HEK293 (cell line): Measurements from ENCODE around the gene ULBP3.
A peak's percentile ranks its signal among the peaks of the same experiment; 100 is the strongest.

Experiments
- CTCF ChIA-PET: fragments of 350-600 bp; formaldehyde crosslinking; extraction: SDS; loops from one replicate; lab custom pipeline; 2021; ENCODE audit warnings: antibody characterized with exemption; lab: Yijun Ruan, JAX
- POLR2A ChIA-PET: fragments of 300-600 bp; formaldehyde crosslinking; extraction: SDS; loops from one replicate; lab custom pipeline; 2020; ENCODE audit warnings: antibody characterized with exemption, inconsistent platforms; lab: Yijun Ruan, JAX
- H3K27ac ChIP-seq: fragments of 200-500 bp; sonication (Bioruptor generic); 2 replicates; pipeline ENCODE4 v1.5.1; 2014; ENCODE audit warnings: low read depth, low read length, control low read depth, inconsistent platforms; ENCODE audit errors: extremely low read depth
- H3K36me3 ChIP-seq, 2 experiments: fragments of 200-500 bp in 1 of 2; sonication (Bioruptor generic) in 1 of 2; 1 replicate in 1 of 2; 2 replicates in 1 of 2; pipeline ENCODE4 v1.5.1; 2014 to 2017; ENCODE audit warnings: inconsistent platforms in 2 of 2, low read length in 2 of 2; ENCODE audit not compliant: control insufficient read depth in 2 of 2, insufficient read depth in 1 of 2
- H3K4me1 ChIP-seq: fragments of 200-500 bp; sonication (Bioruptor generic); 2 replicates; pipeline ENCODE4 v1.5.1; 2014; ENCODE audit warnings: mild to moderate bottlenecking, low read length, inconsistent platforms; ENCODE audit not compliant: control insufficient read depth, insufficient read depth
- H3K4me3 ChIP-seq: 2 replicates; pipeline ENCODE4 v1.5.1; 2011; ENCODE audit warnings: low read depth, mild to moderate bottlenecking, control low read depth, low read length, moderate library complexity
- H3K9me3 ChIP-seq: fragments of 200-500 bp; sonication (Bioruptor generic); 2 replicates; pipeline ENCODE4 v1.5.1; 2014; ENCODE audit warnings: low read depth, low read length, inconsistent platforms; ENCODE audit not compliant: control insufficient read depth, insufficient read depth
- BCL11A ChIP-seq: fragments of 450-650 bp; formaldehyde crosslinking; IDR thresholded peaks from 2 replicates; pipeline ENCODE4 v1.5.1; 2016; ENCODE audit warnings: low read depth, missing biosample characterization, missing genetic modification characterization
- GLIS2 ChIP-seq: fragments of 450-650 bp; formaldehyde crosslinking; IDR thresholded peaks from 2 replicates; pipeline ENCODE4 v1.5.1; 2016; ENCODE audit warnings: missing biosample characterization, missing genetic modification characterization
- KLF10 ChIP-seq: fragments of 450-650 bp; IDR thresholded peaks from 2 replicates; pipeline ENCODE4 v1.5.1; 2018; ENCODE audit warnings: missing biosample characterization, mild to moderate bottlenecking, missing genetic modification characterization
- OSR2 ChIP-seq: fragments of 450-650 bp; formaldehyde crosslinking; IDR thresholded peaks from 2 replicates; pipeline ENCODE4 v1.5.1; 2016; ENCODE audit warnings: missing biosample characterization, missing genetic modification characterization
- PRDM1 ChIP-seq: fragments of 450-650 bp; formaldehyde crosslinking; IDR thresholded peaks from 2 replicates; pipeline ENCODE4; 2016; ENCODE audit warnings: missing biosample characterization, missing genetic modification characterization
- ZBTB17 ChIP-seq: fragments of 450-650 bp; formaldehyde crosslinking; IDR thresholded peaks from 2 replicates; pipeline ENCODE4 v1.5.1; 2016; ENCODE audit warnings: missing biosample characterization, missing genetic modification characterization
- ZBTB21 ChIP-seq: fragments of 450-650 bp; formaldehyde crosslinking; IDR thresholded peaks from 2 replicates; pipeline ENCODE4 v1.5.1; 2017; ENCODE audit warnings: missing biosample characterization, missing genetic modification characterization
- ZBTB49 ChIP-seq: fragments of 450-650 bp; formaldehyde crosslinking; IDR thresholded peaks from 2 replicates; pipeline ENCODE4 v1.5.1; 2016; ENCODE audit warnings: missing biosample characterization, missing genetic modification characterization, low read depth
- ZFP3 ChIP-seq: fragments of 450-650 bp; formaldehyde crosslinking; IDR thresholded peaks from 2 replicates; pipeline ENCODE4 v1.5.1; 2016; ENCODE audit warnings: low read depth, missing biosample characterization, missing genetic modification characterization
- ZNF223 ChIP-seq: fragments of 450-650 bp; formaldehyde crosslinking; IDR thresholded peaks from 2 replicates; pipeline ENCODE4 v1.5.1; 2016; ENCODE audit warnings: missing biosample characterization, missing genetic modification characterization
- ZNF24 ChIP-seq: fragments of 450-650 bp; formaldehyde crosslinking; IDR thresholded peaks from 2 replicates; pipeline ENCODE4 v1.5.1; 2016; ENCODE audit warnings: missing biosample characterization, missing genetic modification characterization
- ZNF394 ChIP-seq: fragments of 450-650 bp; formaldehyde crosslinking; IDR thresholded peaks from 2 replicates; pipeline ENCODE4 v1.5.1; 2016; ENCODE audit warnings: missing biosample characterization, missing genetic modification characterization, mild to moderate bottlenecking, moderate library complexity, borderline replicate concordance
- ZNF558 ChIP-seq: fragments of 450-650 bp; formaldehyde crosslinking; IDR thresholded peaks from 2 replicates; pipeline ENCODE4 v1.5.1; 2016; ENCODE audit warnings: missing biosample characterization, missing genetic modification characterization
- ZNF571 ChIP-seq: fragments of 450-650 bp; formaldehyde crosslinking; IDR thresholded peaks from 2 replicates; pipeline ENCODE4 v1.5.0; 2017; ENCODE audit warnings: missing biosample characterization, missing genetic modification characterization
- ZNF626 ChIP-seq: fragments of 450-650 bp; sonication (Bioruptor Pico); formaldehyde crosslinking; IDR thresholded peaks from 2 replicates; pipeline ENCODE4 v1.5.1; 2018; ENCODE audit warnings: missing biosample characterization, missing genetic modification characterization, inconsistent platforms
- ZNF677 ChIP-seq: fragments of 450-650 bp; IDR thresholded peaks from 2 replicates; pipeline ENCODE4 v1.5.0; 2018; ENCODE audit warnings: missing biosample characterization, mild to moderate bottlenecking, missing genetic modification characterization, moderate library complexity
- ZNF747 ChIP-seq: fragments of 450-650 bp; formaldehyde crosslinking; IDR thresholded peaks from 2 replicates; pipeline ENCODE4 v1.5.1; 2016; ENCODE audit warnings: missing biosample characterization, missing genetic modification characterization
- TF ChIP-seq, protein P1 (sequence below): fragments of 450-650 bp; formaldehyde crosslinking; IDR thresholded peaks from 2 replicates; pipeline ENCODE4 v1.5.1; 2016; ENCODE audit warnings: missing biosample characterization, missing genetic modification characterization
- TF ChIP-seq, protein P2 (sequence below): fragments of 450-650 bp; formaldehyde crosslinking; IDR thresholded peaks from 2 replicates; pipeline ENCODE4 v1.5.1; 2016; ENCODE audit warnings: missing biosample characterization, missing genetic modification characterization
- TF ChIP-seq, protein P3 (sequence below): sonication (generic); formaldehyde crosslinking; IDR thresholded peaks from 2 replicates; pipeline ENCODE4 v1.8.1; 2022; ENCODE audit warnings: mild to moderate bottlenecking, moderate library complexity, missing genetic modification reagents
- TF ChIP-seq, protein P4 (sequence below): fragments of 450-650 bp; formaldehyde crosslinking; IDR thresholded peaks from 2 replicates; pipeline ENCODE4 v1.5.1; 2016; ENCODE audit warnings: missing biosample characterization, missing genetic modification characterization

The ULBP3 gene

GRCh38 chr6:150072201-150072600 lies 3.3 kb upstream of the ULBP3 start (continued):
- no peak for TF ChIP-seq BCL11A
- peak; percentile 98 for TF ChIP-seq OSR2 (tag by site-specific recombination)
- peak; percentile 50; the same call in 1 of the 2 replicates for TF ChIP-seq KLF10 (tag by site-specific recombination)
- TF ChIP-seq, protein P1, sequence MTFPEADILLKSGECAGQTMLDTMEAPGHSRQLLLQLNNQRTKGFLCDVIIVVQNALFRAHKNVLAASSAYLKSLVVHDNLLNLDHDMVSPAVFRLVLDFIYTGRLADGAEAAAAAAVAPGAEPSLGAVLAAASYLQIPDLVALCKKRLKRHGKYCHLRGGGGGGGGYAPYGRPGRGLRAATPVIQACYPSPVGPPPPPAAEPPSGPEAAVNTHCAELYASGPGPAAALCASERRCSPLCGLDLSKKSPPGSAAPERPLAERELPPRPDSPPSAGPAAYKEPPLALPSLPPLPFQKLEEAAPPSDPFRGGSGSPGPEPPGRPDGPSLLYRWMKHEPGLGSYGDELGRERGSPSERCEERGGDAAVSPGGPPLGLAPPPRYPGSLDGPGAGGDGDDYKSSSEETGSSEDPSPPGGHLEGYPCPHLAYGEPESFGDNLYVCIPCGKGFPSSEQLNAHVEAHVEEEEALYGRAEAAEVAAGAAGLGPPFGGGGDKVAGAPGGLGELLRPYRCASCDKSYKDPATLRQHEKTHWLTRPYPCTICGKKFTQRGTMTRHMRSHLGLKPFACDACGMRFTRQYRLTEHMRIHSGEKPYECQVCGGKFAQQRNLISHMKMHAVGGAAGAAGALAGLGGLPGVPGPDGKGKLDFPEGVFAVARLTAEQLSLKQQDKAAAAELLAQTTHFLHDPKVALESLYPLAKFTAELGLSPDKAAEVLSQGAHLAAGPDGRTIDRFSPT (tag by site-specific recombination): peak; percentile 90

DNA sequence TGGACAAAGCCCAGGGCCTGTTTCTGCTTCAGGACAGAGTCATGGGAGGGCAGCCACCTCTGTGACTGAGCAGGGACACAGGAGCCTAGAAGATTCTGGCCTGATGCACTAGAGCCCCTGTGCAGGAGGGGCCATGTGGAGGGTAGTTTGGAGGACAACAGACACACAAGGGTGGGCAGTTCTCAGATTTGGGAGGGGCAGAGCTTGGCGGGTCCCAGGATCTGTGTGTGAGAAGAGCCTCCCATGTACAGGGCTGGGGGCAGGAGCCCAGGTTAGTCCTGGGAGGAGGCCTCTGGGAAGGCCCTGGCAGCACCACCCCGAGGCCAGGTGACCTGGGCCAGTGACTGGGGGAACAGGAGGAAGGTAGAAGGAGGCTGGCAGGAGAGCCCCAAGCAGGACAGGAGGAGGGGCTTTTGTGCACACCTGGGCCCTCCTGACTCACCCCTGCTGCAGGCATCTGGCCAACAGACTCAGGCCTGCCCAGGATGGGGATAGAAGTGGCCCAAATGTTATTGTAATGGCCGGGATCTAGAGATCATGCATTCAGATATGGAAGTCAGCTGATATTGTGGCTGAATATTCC lies 1.4 kb upstream of the ULBP3 start:
- Histone ChIP-seq H3K27ac (no peak overlapping the region), H3K4me1 (peaks cover 6% of the 10 kb centered on the region; the same call in 1 of the 2 replicates), H3K4me3 (no peak overlapping the region), H3K9me3 (no peaks in the 10 kb centered on the region), H3K36me3 (peaks cover 0 to 13% of the 10 kb centered on the region in 2 experiments; a peak in 1 of 3 replicates)
- POLR2A ChIA-PET: interaction anchor here (0.6 kb wide), 1 partner anchor 632 kb away, joined by 3 read pairs; no protein-coding TSS in a partner anchor
- TF ChIP-seq ZBTB21 (tag by site-specific recombination) (no peak), ZNF571 (tag by site-specific recombination) (no peak), ZNF747 (tag by site-specific recombination) (no peak), ZNF558 (no peak), PRDM1 (tag by site-specific recombination) (no peak), ZNF24 (tag by site-specific recombination) (no peak), ZBTB17 (tag by site-specific recombination) (no peak), ZNF394 (tag by site-specific recombination) (no peak), ZNF223 (tag by site-specific recombination) (no peak), ZNF677 (tag by site-specific recombination) (no peak), GLIS2 (tag by site-specific recombination) (0 out of 2 replicates have a peak, but pooled peaks have one; percentile 10), ZBTB49 (tag by site-specific recombination) (no peak), ZFP3 (no peak), ZNF626 (no peak)
- TF ChIP-seq, protein P2, sequence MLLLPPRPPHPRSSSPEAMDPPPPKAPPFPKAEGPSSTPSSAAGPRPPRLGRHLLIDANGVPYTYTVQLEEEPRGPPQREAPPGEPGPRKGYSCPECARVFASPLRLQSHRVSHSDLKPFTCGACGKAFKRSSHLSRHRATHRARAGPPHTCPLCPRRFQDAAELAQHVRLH (tag by site-specific recombination): no peak
- TF ChIP-seq, protein P3, sequence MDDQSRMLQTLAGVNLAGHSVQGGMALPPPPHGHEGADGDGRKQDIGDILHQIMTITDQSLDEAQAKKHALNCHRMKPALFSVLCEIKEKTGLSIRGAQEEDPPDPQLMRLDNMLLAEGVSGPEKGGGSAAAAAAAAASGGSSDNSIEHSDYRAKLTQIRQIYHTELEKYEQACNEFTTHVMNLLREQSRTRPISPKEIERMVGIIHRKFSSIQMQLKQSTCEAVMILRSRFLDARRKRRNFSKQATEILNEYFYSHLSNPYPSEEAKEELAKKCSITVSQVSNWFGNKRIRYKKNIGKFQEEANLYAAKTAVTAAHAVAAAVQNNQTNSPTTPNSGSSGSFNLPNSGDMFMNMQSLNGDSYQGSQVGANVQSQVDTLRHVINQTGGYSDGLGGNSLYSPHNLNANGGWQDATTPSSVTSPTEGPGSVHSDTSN (CRISPR knock-in tag): 0 out of 2 replicates have a peak, but pooled peaks have one; percentile 21
- TF ChIP-seq, protein P4, sequence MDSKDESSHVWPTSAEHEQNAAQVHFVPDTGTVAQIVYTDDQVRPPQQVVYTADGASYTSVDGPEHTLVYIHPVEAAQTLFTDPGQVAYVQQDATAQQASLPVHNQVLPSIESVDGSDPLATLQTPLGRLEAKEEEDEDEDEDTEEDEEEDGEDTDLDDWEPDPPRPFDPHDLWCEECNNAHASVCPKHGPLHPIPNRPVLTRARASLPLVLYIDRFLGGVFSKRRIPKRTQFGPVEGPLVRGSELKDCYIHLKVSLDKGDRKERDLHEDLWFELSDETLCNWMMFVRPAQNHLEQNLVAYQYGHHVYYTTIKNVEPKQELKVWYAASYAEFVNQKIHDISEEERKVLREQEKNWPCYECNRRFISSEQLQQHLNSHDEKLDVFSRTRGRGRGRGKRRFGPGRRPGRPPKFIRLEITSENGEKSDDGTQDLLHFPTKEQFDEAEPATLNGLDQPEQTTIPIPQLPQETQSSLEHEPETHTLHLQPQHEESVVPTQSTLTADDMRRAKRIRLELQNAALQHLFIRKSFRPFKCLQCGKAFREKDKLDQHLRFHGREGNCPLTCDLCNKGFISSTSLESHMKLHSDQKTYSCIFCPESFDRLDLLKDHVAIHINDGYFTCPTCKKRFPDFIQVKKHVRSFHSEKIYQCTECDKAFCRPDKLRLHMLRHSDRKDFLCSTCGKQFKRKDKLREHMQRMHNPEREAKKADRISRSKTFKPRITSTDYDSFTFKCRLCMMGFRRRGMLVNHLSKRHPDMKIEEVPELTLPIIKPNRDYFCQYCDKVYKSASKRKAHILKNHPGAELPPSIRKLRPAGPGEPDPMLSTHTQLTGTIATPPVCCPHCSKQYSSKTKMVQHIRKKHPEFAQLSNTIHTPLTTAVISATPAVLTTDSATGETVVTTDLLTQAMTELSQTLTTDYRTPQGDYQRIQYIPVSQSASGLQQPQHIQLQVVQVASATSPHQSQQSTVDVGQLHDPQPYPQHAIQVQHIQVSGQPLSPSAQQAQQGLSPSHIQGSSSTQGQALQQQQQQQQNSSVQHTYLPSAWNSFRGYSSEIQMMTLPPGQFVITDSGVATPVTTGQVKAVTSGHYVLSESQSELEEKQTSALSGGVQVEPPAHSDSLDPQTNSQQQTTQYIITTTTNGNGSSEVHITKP (tag by site-specific recombination): peak; percentile 31; the same call in 1 of the 2 replicates
- CTCF ChIA-PET: interaction anchor here (0.6 to 6.8 kb wide), 40 partner anchors 8 to 1358 kb away, joined by 3 to 57 read pairs (median 4); no protein-coding TSS in a partner anchor
